BLaER1 (cell line): Measurements from ENCODE around the gene DAZAP2.

Source experiments
- H3K27ac ChIP-seq: shearing (Covaris generic); formaldehyde crosslinking; 2 replicates; pipeline ENCODE4 v1.8.1; 2022
- H3K27me3 ChIP-seq: shearing (Covaris generic); formaldehyde crosslinking; 2 replicates; pipeline ENCODE4 v1.8.1; 2022
- H3K36me3 ChIP-seq: shearing (Covaris generic); formaldehyde crosslinking; 2 replicates; pipeline ENCODE4 v1.8.1; 2022
- H3K4me1 ChIP-seq: shearing (Covaris generic); formaldehyde crosslinking; 2 replicates; pipeline ENCODE4 v1.8.1; 2022
- H3K4me2 ChIP-seq: shearing (Covaris generic); formaldehyde crosslinking; 2 replicates; pipeline ENCODE4 v1.8.1; 2022
- H3K4me3 ChIP-seq: shearing (Covaris generic); formaldehyde crosslinking; 2 replicates; pipeline ENCODE4 v1.8.1; 2022
- H3K9ac ChIP-seq: shearing (Covaris generic); formaldehyde crosslinking; 2 replicates; pipeline ENCODE4 v1.8.1; 2022
- H3K9me3 ChIP-seq: shearing (Covaris generic); formaldehyde crosslinking; 2 replicates; pipeline ENCODE4 v1.8.1; 2022
- H4K20me1 ChIP-seq: shearing (Covaris generic); formaldehyde crosslinking; 2 replicates; pipeline ENCODE4 v1.8.1; 2022
- Cebpa-rat ChIP-seq: shearing (Covaris generic); IDR thresholded peaks from 2 replicates; pipeline ENCODE4 v1.8.1; 2022

The DAZAP2 gene, protein sequence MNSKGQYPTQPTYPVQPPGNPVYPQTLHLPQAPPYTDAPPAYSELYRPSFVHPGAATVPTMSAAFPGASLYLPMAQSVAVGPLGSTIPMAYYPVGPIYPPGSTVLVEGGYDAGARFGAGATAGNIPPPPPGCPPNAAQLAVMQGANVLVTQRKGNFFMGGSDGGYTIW

DNA sequence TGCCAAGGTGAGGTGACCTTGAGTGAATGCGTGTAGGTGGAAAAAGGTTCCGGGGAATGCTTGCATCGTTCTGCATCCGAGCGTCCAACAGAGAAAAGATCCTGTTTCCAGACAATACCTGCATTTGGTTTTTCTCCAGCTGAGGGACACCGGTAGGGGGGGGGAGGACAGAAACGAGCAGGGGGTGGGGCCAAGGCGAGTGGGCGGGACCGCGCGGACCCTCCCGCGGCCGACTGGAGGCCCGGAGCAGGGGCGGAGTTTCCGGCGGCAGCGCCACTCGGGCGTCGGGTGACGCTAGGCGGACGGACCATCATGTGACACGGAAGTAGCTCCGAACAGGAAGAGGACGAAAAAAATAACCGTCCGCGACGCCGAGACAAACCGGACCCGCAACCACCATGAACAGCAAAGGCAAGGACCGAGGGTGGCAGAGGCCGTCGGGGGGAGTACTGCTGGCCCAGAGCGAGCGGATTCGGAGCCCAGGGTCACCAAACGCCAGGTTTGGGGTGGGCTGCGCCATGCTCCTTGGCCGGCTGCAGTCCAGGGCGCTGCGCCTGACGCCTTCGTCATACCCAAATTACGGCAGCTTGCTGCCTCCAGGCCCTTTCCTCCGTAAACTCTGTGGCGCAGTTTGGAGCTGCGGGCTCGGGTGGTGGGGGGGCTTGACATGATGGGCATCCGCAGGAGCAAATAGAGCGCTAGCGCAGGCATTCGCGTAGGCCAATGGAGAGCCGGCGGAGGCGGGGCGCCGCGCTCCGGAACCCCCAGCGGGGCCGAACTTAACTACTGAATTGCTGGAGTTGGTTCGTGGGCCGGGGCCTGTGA lies at the start of gene DAZAP2:
Gene DAZAP2, plus strand, starts transcription at position 317 of the 825 bp plus-strand sequence. Its CDS starts 82 bp downstream, at position 399.
- peaks cover 21% of the 10 kb centered on the region for H3K4me1 ChIP-seq
- H3K27me3 ChIP-seq = no peaks in the 10 kb centered on the region
- peak within 1 kb of the TSS; percentile 100 for H3K9ac ChIP-seq
- H3K4me2 ChIP-seq = peak within 1 kb of the TSS; percentile 95
- TF ChIP-seq Cebpa-rat = no peak
- peak within 1 kb of the TSS; percentile 95 for H3K4me3 ChIP-seq
- H4K20me1 ChIP-seq = peaks cover 37% of the 10 kb centered on the region
- H3K9me3 ChIP-seq = no peaks in the 10 kb centered on the region
- H3K27ac ChIP-seq = peak within 1 kb of the TSS; percentile 100
- peaks cover 37% of the 10 kb centered on the region for H3K36me3 ChIP-seq

DNA sequence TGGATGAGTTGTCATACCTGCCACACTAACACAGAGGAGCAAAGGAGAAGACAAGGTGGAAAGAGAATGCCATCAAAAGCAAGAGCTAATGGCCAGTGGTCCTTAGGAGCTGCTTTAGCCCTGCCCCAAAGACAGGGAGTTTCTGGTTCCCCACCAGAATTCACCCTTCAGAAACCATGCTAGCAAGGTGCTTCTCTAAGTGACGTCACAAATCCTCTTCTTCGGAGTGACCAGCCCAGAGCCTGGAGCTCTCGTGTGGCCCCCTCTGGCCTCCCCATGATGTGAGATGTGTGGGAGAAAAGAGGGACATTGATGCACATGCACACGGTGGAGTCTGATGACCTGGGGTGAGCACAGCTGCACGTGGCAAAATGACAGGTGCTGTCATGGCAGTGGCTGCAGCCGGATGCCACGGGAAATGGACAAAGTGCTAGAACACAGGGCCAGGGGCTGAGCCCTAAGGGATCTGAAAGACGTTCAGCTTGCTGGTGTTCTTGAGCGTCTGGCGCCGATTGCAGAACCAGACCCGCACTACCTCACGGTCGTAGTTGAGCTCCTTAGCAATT lies 48.8 kb upstream of the DAZAP2 start:
- no peak for TF ChIP-seq Cebpa-rat
- H3K9ac ChIP-seq = no peak overlapping the region
- H3K27ac ChIP-seq = no peak overlapping the region

DNA sequence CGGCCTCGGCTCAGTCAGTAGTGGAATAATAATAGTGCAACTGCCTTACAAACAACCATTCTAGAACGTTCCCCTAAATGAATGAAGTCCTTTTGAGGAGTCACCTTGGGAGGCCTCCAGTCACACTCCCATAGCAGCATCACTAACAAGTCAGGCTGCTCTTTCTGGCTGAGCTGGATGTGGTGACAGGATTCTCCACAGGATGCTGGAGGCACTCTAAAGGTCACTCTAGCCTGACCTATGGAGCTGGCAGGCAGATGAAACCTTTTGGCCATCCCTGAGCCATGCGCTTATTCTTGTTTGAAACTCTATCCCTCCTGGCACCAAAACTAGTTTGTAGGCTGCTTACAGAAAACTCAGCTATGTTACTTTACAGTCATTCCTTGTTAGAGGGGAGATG lies 47.8 kb upstream of the DAZAP2 start:
- H3K4me3 ChIP-seq = no peak overlapping the region
- no peak overlapping the region for H3K4me2 ChIP-seq
- no peaks in the 10 kb centered on the region for H3K27me3 ChIP-seq
- H4K20me1 ChIP-seq = no peaks in the 10 kb centered on the region
- H3K4me1 ChIP-seq = peaks cover 22% of the 10 kb centered on the region
- no peak for TF ChIP-seq Cebpa-rat
- H3K36me3 ChIP-seq = peaks cover 12% of the 10 kb centered on the region; the same call in 1 of the 2 replicates
- no peaks in the 10 kb centered on the region for H3K9me3 ChIP-seq
- no peak overlapping the region for H3K27ac ChIP-seq
- no peak overlapping the region for H3K9ac ChIP-seq

More for the DNA sequence above, 48.8 kb upstream of the DAZAP2 start:
- H3K9me3 ChIP-seq = no peaks in the 10 kb centered on the region
- H3K36me3 ChIP-seq = peaks cover 12% of the 10 kb centered on the region; the same call in 1 of the 2 replicates
- no peaks in the 10 kb centered on the region for H4K20me1 ChIP-seq
- peaks cover 22% of the 10 kb centered on the region for H3K4me1 ChIP-seq
- no peak overlapping the region for H3K4me2 ChIP-seq
- no peak overlapping the region for H3K4me3 ChIP-seq
- H3K27me3 ChIP-seq = no peaks in the 10 kb centered on the region

DNA sequence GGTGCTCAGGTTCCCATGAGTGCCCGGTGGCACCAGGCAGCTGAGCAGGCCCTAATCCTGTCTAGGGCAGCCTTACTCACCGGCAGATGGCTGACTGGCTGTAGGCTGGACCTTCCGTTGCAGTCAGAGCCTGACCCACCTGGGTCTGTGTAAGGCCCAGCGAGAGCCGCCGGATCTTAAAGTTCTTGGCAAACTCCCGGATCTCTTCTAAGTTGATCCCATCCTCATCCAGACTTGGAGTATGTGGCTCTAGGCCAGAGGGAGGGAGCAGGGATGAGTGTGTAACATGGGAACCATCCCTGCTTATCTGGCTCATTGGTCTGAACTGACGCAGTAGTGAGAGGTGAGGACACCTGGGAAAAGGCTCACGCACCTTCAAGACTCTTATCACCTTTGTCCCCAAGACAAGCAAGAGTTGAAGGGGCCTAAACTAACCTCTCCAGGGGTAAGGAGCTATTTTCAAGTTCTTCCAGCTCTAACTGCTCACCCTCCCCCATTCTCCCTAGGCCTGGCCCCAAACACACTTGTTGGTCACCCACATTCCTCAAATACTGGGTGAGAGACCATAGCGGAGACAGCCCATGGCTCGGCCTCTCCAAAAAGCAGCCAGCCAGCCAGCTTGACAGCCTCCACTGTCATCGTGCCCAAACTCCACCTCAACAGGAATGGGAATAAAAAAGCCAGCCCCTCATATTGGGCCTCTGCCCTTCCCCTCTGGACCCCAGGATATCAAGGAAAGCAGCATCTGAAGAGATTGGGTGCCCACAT lies 46.9 kb upstream of the DAZAP2 start:
- peaks cover 12% of the 10 kb centered on the region; the same call in 1 of the 2 replicates for H3K36me3 ChIP-seq
- no peaks in the 10 kb centered on the region for H3K27me3 ChIP-seq
- H4K20me1 ChIP-seq = no peaks in the 10 kb centered on the region
- H3K4me3 ChIP-seq = no peak overlapping the region
- TF ChIP-seq Cebpa-rat = no peak
- H3K4me2 ChIP-seq = no peak overlapping the region
- H3K9me3 ChIP-seq = no peaks in the 10 kb centered on the region
- H3K4me1 ChIP-seq = peaks cover 20% of the 10 kb centered on the region
- no peak overlapping the region for H3K27ac ChIP-seq
- no peak overlapping the region for H3K9ac ChIP-seq

DNA sequence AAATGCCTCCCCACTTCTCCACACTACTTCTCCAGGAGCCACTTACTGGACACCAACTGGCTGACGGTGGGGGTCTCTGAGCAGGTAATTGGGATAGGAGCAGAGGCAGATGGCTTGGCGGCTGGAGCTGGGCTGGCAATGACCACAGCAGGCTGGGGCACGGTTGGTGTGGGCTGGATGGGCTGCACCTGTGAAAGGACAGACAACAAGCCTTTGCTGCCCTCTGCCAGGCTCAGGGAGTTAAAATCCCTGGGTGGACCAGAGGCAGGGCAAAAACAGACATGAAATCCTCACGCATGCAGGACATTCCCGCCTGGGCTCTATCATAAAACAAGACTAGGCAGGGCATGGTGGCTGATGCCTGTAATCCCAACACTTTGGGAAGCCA lies 46.3 kb upstream of the DAZAP2 start:
- TF ChIP-seq Cebpa-rat = no peak
- no peak overlapping the region for H3K27ac ChIP-seq

DNA sequence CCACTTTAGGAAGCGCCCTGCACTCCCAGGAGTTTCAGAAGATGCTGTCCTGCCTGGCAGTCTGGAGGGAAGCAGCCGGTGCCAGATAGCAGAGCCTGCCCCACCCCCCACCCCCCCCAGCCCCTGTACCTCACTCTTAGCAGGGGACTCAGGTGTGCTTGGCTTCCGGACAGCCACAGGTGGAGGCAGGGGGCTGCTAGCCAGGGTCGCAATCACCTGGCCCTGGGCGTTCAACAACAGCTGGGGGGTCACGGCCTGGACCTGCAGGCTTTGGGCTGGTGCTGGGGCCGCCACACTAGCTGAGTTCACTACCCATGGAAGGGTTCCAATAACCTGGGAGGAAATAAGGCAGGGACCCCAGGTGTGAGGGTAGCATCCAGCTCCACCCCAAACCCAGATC lies 42.8 kb upstream of the DAZAP2 start:
- Histone ChIP-seq H4K20me1 (no peaks in the 10 kb centered on the region), H3K36me3 (peaks cover 5% of the 10 kb centered on the region; the same call in 1 of the 2 replicates), H3K9ac (no peak overlapping the region), H3K27ac (no peak overlapping the region), H3K9me3 (no peaks in the 10 kb centered on the region), H3K4me3 (no peak overlapping the region), H3K4me1 (no peaks in the 10 kb centered on the region), H3K27me3 (no peaks in the 10 kb centered on the region), H3K4me2 (no peak overlapping the region)
- no peak for TF ChIP-seq Cebpa-rat

More for the DNA sequence above, 46.3 kb upstream of the DAZAP2 start:
- H3K36me3 ChIP-seq = peaks cover 12% of the 10 kb centered on the region; the same call in 1 of the 2 replicates
- H3K4me2 ChIP-seq = no peak overlapping the region
- no peaks in the 10 kb centered on the region for H4K20me1 ChIP-seq
- H3K9ac ChIP-seq = no peak overlapping the region
- no peak overlapping the region for H3K4me3 ChIP-seq
- no peaks in the 10 kb centered on the region for H3K27me3 ChIP-seq
- H3K4me1 ChIP-seq = peaks cover 14% of the 10 kb centered on the region
- no peaks in the 10 kb centered on the region for H3K9me3 ChIP-seq

DNA sequence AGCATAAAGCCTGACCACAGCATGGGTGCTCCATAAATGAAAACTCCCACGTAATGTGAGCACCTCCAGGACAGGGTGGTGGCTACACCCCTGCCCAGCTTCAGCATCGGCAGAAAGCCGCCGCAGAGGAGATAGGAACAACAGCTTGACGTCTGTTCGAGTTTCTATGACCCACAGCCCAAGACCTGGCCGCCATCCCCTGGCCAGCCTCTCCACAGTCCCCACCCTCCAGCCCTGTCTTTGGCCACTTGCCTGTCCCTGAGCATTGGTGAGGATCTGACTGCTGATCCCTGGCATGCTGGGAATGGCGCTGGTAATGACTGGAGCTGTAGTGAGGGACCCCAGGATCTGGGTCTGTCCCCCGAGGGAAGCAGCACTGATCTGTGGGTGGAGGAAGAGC lies 42.1 kb upstream of the DAZAP2 start:
- TF ChIP-seq Cebpa-rat = no peak
- H3K36me3 ChIP-seq = no peaks in the 10 kb centered on the region; the same call in 1 of the 2 replicates
- no peak overlapping the region for H3K27ac ChIP-seq
- H3K27me3 ChIP-seq = no peaks in the 10 kb centered on the region
- no peaks in the 10 kb centered on the region for H4K20me1 ChIP-seq
- no peak overlapping the region for H3K4me2 ChIP-seq
- no peak overlapping the region for H3K4me3 ChIP-seq
- H3K9ac ChIP-seq = no peak overlapping the region
- no peaks in the 10 kb centered on the region for H3K9me3 ChIP-seq
- H3K4me1 ChIP-seq = no peaks in the 10 kb centered on the region

DNA sequence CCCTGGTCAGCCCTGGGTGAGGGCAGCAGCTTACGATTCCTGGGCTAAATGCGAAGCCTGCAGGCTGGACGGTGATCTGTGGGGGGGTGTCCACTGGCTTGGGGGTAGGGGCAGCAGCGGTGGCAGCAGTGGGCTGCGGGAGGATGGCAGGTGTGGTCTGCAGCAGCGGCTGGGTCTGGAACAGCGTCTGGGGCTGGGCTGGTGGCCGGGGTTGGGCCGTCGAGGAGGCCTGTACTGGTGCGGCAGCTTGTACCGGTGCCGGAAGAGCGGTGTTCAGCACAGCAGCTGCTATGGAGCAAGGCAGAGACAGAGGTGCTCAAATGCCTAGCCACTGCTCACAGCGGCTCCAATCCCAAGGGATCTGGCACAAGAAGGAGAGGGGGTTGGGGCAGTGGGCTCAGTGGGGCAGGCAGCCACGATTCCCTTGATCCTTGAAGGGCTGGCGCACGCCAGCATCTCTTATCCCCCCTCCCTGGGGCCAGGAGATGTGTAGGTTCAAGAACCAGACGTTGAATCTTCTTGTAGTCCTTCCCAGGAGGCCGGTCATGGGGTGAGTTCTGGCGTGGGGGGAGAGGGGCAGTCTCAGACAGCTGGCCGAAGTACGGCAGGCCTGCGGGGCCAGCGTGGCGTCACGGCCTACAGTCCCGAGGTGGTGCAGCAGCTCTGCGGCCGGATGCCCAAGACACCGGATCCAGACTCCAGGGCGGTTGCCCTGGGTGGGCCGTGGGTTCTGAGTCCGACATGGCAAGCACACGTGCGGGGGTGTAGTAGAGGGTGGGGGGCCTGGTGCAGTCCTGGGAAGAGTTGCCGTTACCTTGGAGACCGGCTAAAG lies 40.7 kb upstream of the DAZAP2 start:
- Histone ChIP-seq H3K9ac (no peak overlapping the region), H3K4me1 (no peaks in the 10 kb centered on the region)
- no peak for TF ChIP-seq Cebpa-rat

More for the DNA sequence above, 40.7 kb upstream of the DAZAP2 start:
- no peaks in the 10 kb centered on the region for H3K9me3 ChIP-seq
- H4K20me1 ChIP-seq = no peaks in the 10 kb centered on the region
- no peak overlapping the region for H3K27ac ChIP-seq
- no peak overlapping the region for H3K4me3 ChIP-seq
- H3K27me3 ChIP-seq = no peaks in the 10 kb centered on the region
- no peak overlapping the region for H3K4me2 ChIP-seq
- H3K36me3 ChIP-seq = no peaks in the 10 kb centered on the region
